Upper lobe of left lung (tissue), 6 donors: Measurements from ENCODE around the gene TBX22. TPM values are rescaled to one million over a fixed set of nuclear protein-coding genes. Genes with fewer than 3 reads are reported as not detected.
A peak's percentile ranks its signal among the peaks of the same experiment; 100 is the strongest.

Source experiments
- ATAC-seq, 2 donors: fragments of 200-7000 bp; cut with Tn5 transposase; one replicate each; pipeline ENCODE4 v1.9.1; 2022; ENCODE audit warnings: mild to moderate bottlenecking in 2 of 2, moderate library complexity in 2 of 2; ENCODE audit not compliant: low FRiP score in 2 of 2
- DNase-seq, 2 donors: peaks; one replicate each; pipeline ENCODE4 v3.0.0-alpha.2; 2019 to 2020
- H3K27ac ChIP-seq, 4 donors: fragments of 200-600 bp; sonication (generic); one replicate each; pipeline ENCODE4 v1.5.1; 2016 to 2019
- H3K27me3 ChIP-seq, 4 donors: fragments of 200-600 bp; sonication (generic); one replicate each; pipeline ENCODE4 v1.5.1; 2017 to 2019
- H3K36me3 ChIP-seq, 4 donors: fragments of 200-600 bp; sonication (generic); one replicate each; pipeline ENCODE4 v1.5.1; 2016 to 2019
- H3K4me1 ChIP-seq, 4 donors: fragments of 200-600 bp; sonication (generic); one replicate each; pipeline ENCODE4 v1.5.1; 2018 to 2019
- H3K4me3 ChIP-seq, 4 donors: fragments of 200-600 bp; sonication (generic); one replicate each; pipeline ENCODE4 v1.5.1; 2017 to 2019; ENCODE audit warnings: mild to moderate bottlenecking in 2 of 4, moderate library complexity in 1 of 4
- H3K9me3 ChIP-seq, 4 donors: fragments of 200-600 bp; sonication (generic); one replicate each; pipeline ENCODE4 v1.5.1; 2018 to 2019
- CTCF ChIP-seq, 6 experiments: fragments of 450-650 bp in 4 of 6; fragments of 200-600 bp in 2 of 6; sonication (generic) in 2 of 6; IDR thresholded peaks; one replicate each; pipeline ENCODE4 v1.5.1; 2016 to 2019; ENCODE audit warnings: antibody characterized with exemption in 6 of 6
- EP300 ChIP-seq, 4 donors: sonication (generic); formaldehyde crosslinking; IDR thresholded peaks; one replicate each; pipeline ENCODE4 v1.5.1; 2017; ENCODE audit warnings: antibody characterized with exemption in 4 of 4, control low read depth in 2 of 4
- POLR2A ChIP-seq, 4 donors: fragments of 450-650 bp; IDR thresholded peaks; one replicate each; pipeline ENCODE4 v1.5.1; 2016 to 2017; ENCODE audit warnings: antibody characterized with exemption in 4 of 4, mild to moderate bottlenecking in 2 of 4
- POLR2AphosphoS5 ChIP-seq, 2 donors: sonication (generic); formaldehyde crosslinking; IDR thresholded peaks; one replicate each; pipeline ENCODE4 v1.5.1; 2017; ENCODE audit warnings: antibody characterized with exemption in 2 of 2
- WGBS, 2 donors: methylation state at CpG; one replicate each; pipeline ENCODE4 v1.1.5; 2017 to 2018; 5-methylcytosine and 5-hydroxymethylcytosine counted together
- total RNA-seq, 6 donors: library from RNA; depleted of rRNA in 4 of 6; stranded (reverse); fragments of >200 nt in 4 of 6; gene quantifications; one replicate each; pipeline versions ENCODE4 v1.1.0 to v1.2.1, GENCODE V29; 2016 to 2021
- donor health status: DM: no; HTN: no; CAD: no; lungs with moderate emphysema.
- donor health status: DM: no; HTN: yes; CAD: no; lungs with severe emphysema.

The TBX22 gene
- total RNA-seq: not detected

- 51 to 75% methylated on average over 2 to 5 of the region's 5 CpGs for WGBS, 2 donors
These were observed at the start of gene TBX22 for GRCh38 chrX:80014141-80014940. TSS of gene TBX22 (plus strand) at chrX:80014753. CDS start at chrX:80022270, 7,517 bp downstream.

GRCh38 chrX:79975605-79976004, 38.9 kb upstream of the TBX22 start:
- Histone ChIP-seq H3K27ac (no peak overlapping the region), H3K27me3 (no peaks in the 10 kb centered on the region), H3K9me3 (peaks cover 0 to 5% (median 0%) of the 10 kb centered on the region in 4 donors), H3K4me1 (no peaks in the 10 kb centered on the region), H3K36me3 (no peaks in the 10 kb centered on the region), H3K4me3 (no peak overlapping the region)
- TF ChIP-seq CTCF (IDR thresholded peaks at IDR 0.05) (no peak), POLR2A (IDR thresholded peaks at IDR 0.05) (no peak), EP300 (IDR thresholded peaks at IDR 0.05) (no peak), POLR2AphosphoS5 (IDR thresholded peaks at IDR 0.05) (no peak)
- ATAC-seq: no peak
- DNase-seq: no peak

More at GRCh38 chrX:80014141-80014940, at the start of gene TBX22:
- no peaks in the 10 kb centered on the region for H3K4me1 ChIP-seq
- H3K9me3 ChIP-seq: no peaks in the 10 kb centered on the region
- H3K27me3 ChIP-seq: no peaks in the 10 kb centered on the region
- DNase-seq: peak in 1 of 2 donors; percentile 36
- no peak within 1 kb of the TSS for H3K4me3 ChIP-seq
- H3K27ac ChIP-seq: no peak within 1 kb of the TSS
- H3K36me3 ChIP-seq: no peaks in the 10 kb centered on the region
- ATAC-seq: no peak
- TF ChIP-seq EP300 (IDR thresholded peaks at IDR 0.05) (no peak), POLR2AphosphoS5 (IDR thresholded peaks at IDR 0.05) (no peak), POLR2A (IDR thresholded peaks at IDR 0.05) (no peak), CTCF (IDR thresholded peaks at IDR 0.05) (no peak)

GRCh38 chrX:80004458-80004857, 10.1 kb upstream of the TBX22 start:
- no peaks in the 10 kb centered on the region for H3K9me3 ChIP-seq
- TF ChIP-seq CTCF (IDR thresholded peaks at IDR 0.05) (no peak), EP300 (IDR thresholded peaks at IDR 0.05) (no peak), POLR2AphosphoS5 (IDR thresholded peaks at IDR 0.05) (no peak), POLR2A (IDR thresholded peaks at IDR 0.05) (no peak)
- 46 to 62% methylated on average over 2 of the region's 2 CpGs for WGBS, 2 donors
- H3K4me3 ChIP-seq: no peak overlapping the region
- no peaks in the 10 kb centered on the region for H3K36me3 ChIP-seq
- no peak for ATAC-seq
- DNase-seq: no peak
- no peaks in the 10 kb centered on the region for H3K4me1 ChIP-seq
- no peak overlapping the region for H3K27ac ChIP-seq
- no peaks in the 10 kb centered on the region for H3K27me3 ChIP-seq

- H3K4me3 ChIP-seq: no peak overlapping the region
- TF ChIP-seq CTCF (IDR thresholded peaks at IDR 0.05): no peak
- TF ChIP-seq POLR2AphosphoS5 (IDR thresholded peaks at IDR 0.05): no peak
- TF ChIP-seq EP300 (IDR thresholded peaks at IDR 0.05): no peak
- TF ChIP-seq POLR2A (IDR thresholded peaks at IDR 0.05): no peak
- H3K27me3 ChIP-seq: no peaks in the 10 kb centered on the region
- H3K4me1 ChIP-seq: no peaks in the 10 kb centered on the region
- no peaks in the 10 kb centered on the region for H3K9me3 ChIP-seq
- ATAC-seq (no peak), DNase-seq (no peak)
- no peak overlapping the region for H3K27ac ChIP-seq
- 75% methylated on average over 10 of the region's 10 CpGs; no CpG with 5 or more reads in 1 of the 2 donors for WGBS, 2 donors
- no peaks in the 10 kb centered on the region for H3K36me3 ChIP-seq
These were observed 3.0 kb upstream of the TBX22 start for GRCh38 chrX:80011522-80011921.

GRCh38 chrX:80016182-80016581, 1.6 kb downstream of the TBX22 start:
- TF ChIP-seq POLR2A (IDR thresholded peaks at IDR 0.05) (no peak), POLR2AphosphoS5 (IDR thresholded peaks at IDR 0.05) (no peak), CTCF (IDR thresholded peaks at IDR 0.05) (no peak), EP300 (IDR thresholded peaks at IDR 0.05) (no peak)
- Histone ChIP-seq H3K27ac (no peak overlapping the region), H3K36me3 (no peaks in the 10 kb centered on the region), H3K4me1 (no peaks in the 10 kb centered on the region), H3K4me3 (no peak overlapping the region), H3K9me3 (no peaks in the 10 kb centered on the region), H3K27me3 (no peaks in the 10 kb centered on the region)
- ATAC-seq (no peak), DNase-seq (no peak)
- WGBS, 2 donors: 58 to 66% methylated on average over 3 of the region's 3 CpGs
